T-helper 9 cell (primary cell): ENCODE measurements around the gene ST7L.
"Not testable (repeated sequence)": the region's sequence is repeated elsewhere in the genome, so short reads cannot be mapped to it uniquely, and the experiment has no call there.

Source experiments
- DNase-seq: peaks from one replicate; pipeline ENCODE4 v3.0.0-alpha.2; 2020
- total RNA-seq, 2 donors: gene quantifications; one replicate each; lab custom pipeline; 2026; lab: John Stamatoyannopoulos, UW

The ST7L gene, protein sequence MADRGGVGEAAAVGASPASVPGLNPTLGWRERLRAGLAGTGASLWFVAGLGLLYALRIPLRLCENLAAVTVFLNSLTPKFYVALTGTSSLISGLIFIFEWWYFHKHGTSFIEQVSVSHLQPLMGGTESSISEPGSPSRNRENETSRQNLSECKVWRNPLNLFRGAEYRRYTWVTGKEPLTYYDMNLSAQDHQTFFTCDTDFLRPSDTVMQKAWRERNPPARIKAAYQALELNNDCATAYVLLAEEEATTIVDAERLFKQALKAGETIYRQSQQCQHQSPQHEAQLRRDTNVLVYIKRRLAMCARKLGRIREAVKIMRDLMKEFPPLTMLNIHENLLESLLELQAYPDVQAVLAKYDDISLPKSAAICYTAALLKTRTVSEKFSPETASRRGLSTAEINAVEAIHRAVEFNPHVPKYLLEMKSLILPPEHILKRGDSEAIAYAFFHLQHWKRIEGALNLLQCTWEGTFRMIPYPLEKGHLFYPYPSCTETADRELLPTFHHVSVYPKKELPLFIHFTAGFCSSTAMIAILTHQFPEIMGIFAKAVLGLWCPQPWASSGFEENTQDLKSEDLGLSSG
- 19.4 to 29.9 reads per million in 2 donors for total RNA-seq

- DNase-seq = peak; percentile 53
These were observed at the start of gene ST7L for GRCh38 chr1:112618721-112619517. ST7L (minus strand) TSS chr1:112619141; CDS start chr1:112619113, 28 bp downstream.

GRCh38 chr1:112666946-112667345 lies 48.0 kb upstream of the ST7L start:
- no peak for DNase-seq

- DNase-seq = no peak
These were observed 46.9 kb upstream of the ST7L start for GRCh38 chr1:112665857-112666256.

GRCh38 chr1:112651205-112651604 lies 32.3 kb upstream of the ST7L start:
- no peak for DNase-seq

DNA sequence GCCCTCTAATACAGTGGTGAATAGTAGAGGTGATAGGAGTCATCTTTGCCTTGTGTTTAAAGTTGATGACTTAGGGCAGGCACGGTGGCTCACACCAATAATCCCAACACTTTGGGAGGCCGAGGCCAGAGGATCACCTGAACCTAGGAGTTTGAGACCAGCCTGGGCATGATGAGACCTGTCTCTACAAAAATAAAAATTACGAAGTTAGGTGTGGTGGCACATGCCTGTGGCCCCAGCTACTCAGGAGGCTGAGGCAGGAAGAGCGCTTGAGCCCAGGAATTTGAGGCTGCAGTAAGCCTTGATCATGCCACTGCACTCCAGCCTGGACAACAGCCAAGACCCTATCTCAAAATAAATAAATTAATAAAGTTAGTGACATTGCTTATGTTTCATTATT lies 27.3 kb upstream of the ST7L start:
- DNase-seq = no peak

DNA sequence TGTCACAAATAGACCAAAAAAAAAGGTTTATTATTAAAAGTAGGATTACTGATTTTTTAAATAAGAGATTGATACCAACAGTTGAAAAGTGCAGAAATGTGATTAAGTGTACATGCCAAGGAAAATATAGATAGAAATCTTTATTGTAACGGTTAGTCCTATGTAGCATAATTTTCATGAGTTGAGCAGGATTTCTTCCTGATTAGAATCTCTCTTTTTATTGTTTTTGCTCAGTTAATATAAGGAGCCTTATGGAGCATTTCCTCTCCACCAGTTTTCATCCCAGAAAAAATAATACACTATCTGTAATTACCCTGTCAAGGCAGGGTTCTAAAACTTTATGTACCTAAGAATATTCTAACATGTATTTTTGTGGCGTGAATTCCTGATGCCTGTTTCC lies 24.1 kb upstream of the ST7L start:
- DNase-seq = no peak

DNA sequence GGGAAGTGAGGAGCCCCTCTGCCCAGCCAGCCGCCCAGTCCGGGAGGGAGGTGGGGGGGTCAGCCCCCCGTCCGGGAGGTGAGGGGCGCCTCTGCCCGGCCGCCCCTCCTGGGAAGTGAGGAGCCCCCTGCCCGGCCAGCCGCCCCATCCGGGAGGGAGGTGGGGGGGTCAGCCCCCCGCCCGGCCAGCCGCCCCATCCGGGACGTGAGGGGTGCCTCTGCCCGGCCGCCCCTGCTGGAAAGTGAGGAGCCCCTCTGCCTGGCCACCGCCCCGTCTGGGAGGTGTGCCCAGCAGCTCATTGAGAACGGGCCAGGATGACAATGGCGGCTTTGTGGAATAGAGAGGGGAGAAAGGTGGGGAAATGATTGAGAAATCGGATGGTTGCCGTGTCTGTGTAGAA lies 21.5 kb upstream of the ST7L start:
- DNase-seq = not testable (repeated sequence)

- DNase-seq = no peak
These were observed 19.1 kb upstream of the ST7L start for GRCh38 chr1:112638110-112638428.

- no peak for DNase-seq
These were observed 18.5 kb upstream of the ST7L start for GRCh38 chr1:112637254-112638109.

GRCh38 chr1:112636597-112637253 lies 17.8 kb upstream of the ST7L start:
- no peak for DNase-seq

DNA sequence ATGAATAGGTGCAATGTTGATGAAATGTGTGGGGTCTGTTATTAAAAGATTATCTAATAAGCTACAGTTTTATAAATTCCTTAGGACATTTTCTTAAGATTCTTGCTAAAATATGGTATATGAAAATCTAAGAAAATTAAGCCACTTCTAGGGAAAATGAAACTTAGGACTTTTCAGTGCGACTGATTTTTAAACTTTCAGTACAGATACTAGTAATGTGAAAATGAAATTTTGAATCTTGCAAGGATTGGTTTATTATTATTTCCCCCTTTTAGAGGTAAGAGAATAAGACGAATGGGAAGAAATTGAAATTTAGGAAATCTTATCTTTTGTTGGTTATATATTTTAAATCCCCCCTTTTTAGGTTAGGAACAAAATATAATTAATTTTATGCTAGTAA lies 17.1 kb upstream of the ST7L start:
- DNase-seq = no peak

GRCh38 chr1:112634367-112634766 lies 15.4 kb upstream of the ST7L start:
- DNase-seq = no peak

- DNase-seq = no peak
These were observed 14.7 kb upstream of the ST7L start for GRCh38 chr1:112633628-112634027.

GRCh38 chr1:112629256-112629655 lies 10.3 kb upstream of the ST7L start:
- DNase-seq = no peak

DNA sequence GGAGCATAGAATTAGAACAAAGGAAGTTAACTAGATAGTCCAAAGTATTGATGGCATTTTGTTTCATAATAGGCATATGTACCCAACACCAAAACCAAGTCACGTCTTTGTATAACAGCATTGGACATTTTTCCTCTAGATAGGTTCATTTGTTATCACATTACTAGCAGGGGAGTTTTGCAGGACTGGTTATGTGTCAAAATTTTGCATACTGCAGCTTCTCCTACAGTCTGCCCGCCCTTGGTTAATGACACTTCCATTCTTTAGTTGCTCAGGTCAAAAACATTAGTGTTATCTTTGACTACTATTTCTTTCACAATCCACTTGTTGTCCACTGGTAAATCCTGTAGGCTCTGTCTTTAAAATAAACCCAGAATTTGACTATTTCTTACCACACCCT lies 9.6 kb upstream of the ST7L start:
- no peak for DNase-seq

GRCh38 chr1:112626887-112627286 lies 7.9 kb upstream of the ST7L start:
- DNase-seq = no peak

GRCh38 chr1:112626193-112626592 lies 7.3 kb upstream of the ST7L start:
- DNase-seq = no peak

DNA sequence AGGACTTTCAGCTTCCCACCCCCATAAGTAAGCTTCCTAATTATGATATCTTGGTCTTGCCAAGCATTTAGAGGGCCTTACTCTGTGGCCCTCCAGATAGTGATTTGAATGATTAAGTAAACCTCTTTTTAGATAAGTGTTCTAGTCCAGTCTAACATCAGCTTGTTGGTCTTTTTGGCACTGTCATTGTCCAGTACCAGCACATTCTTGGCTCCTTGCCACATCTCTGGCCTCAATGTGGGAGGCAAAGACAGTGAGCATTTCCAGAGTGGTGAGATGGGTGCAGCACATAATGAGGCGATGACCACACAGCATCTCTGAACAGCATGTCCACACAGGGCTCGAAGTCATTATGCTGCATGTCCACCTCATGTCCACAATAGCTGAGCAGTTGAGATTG lies 6.8 kb upstream of the ST7L start:
- DNase-seq = no peak

DNA sequence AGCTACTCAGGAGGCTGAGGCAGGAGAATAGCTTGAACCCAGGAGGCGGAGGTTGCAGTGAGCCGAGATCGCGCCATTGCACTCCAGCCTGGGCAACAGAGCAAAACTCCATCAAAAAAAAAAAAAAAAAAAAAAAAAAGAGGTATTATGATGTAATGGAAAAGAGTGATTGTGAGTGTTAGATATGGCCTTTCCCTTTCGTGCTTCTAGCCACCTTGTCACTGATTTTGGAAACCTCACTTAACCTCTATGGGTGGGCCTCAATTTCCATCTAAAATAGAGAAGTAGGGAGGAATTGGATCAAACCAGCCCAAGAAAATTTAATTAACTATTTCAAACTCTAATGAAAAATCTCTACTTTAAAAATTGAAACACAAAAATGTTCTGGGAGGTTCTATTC lies 5.6 kb upstream of the ST7L start:
- not testable (repeated sequence) for DNase-seq

- no peak for DNase-seq
These were observed 1.4 kb upstream of the ST7L start for GRCh38 chr1:112620377-112620695.

- DNase-seq = peak; percentile 83
These were observed 806 bp upstream of the ST7L start, which contains the start of gene CAPZA1 for GRCh38 chr1:112619518-112620376. CAPZA1 (plus strand) TSS chr1:112619832; CDS start chr1:112619845, 13 bp downstream.
